Type B pancreatic cell (in vitro differentiated cells): ENCODE measurements around the gene OR2V2. TPM values are rescaled to one million over a fixed set of nuclear protein-coding genes. Genes with fewer than 3 reads are reported as not detected.

Experiments used
- DNase-seq: peaks from one replicate; pipeline ENCODE4 v3.0.0; 2021; ENCODE audit warnings: mixed read lengths; ENCODE audit not compliant: unreplicated experiment; ENCODE audit errors: extremely low spot score
- H3K27ac Mint-ChIP-seq: 2 replicates; pipeline ENCODE4 v1.8.0; 2021; ENCODE audit warnings: mild to moderate bottlenecking, mixed read lengths
- H3K27me3 Mint-ChIP-seq: 2 replicates; pipeline ENCODE4 v1.8.0; 2021; ENCODE audit warnings: mixed read lengths
- H3K36me3 Mint-ChIP-seq: 2 replicates; pipeline ENCODE4 v1.8.0; 2021; ENCODE audit warnings: mixed read lengths
- H3K4me1 Mint-ChIP-seq: one replicate; pipeline ENCODE4 v1.8.0; 2021; ENCODE audit warnings: mixed read lengths; ENCODE audit not compliant: unreplicated experiment
- H3K4me3 Mint-ChIP-seq: 2 replicates; pipeline ENCODE4 v1.8.0; 2021; ENCODE audit warnings: mild to moderate bottlenecking, mixed read lengths
- H3K9me3 Mint-ChIP-seq: 2 replicates; pipeline ENCODE4 v1.8.0; 2021; ENCODE audit warnings: mixed read lengths
- total RNA-seq: library from RNA; stranded (reverse); gene quantifications from 2 replicates; pipeline ENCODE4 v1.2.1, GENCODE V29; 2021; ENCODE audit warnings: low replicate concordance
- TF ChIP-seq, protein P1 (sequence below): fragments of 200-600 bp; sonication (generic); conservative IDR thresholded peaks from 2 replicates; pipeline ENCODE4 v1.5.0; 2021; ENCODE audit warnings: antibody characterized with exemption, mild to moderate bottlenecking

Gene OR2V2
- total RNA-seq, 1 donor from 2014 or later = not detected

- Mint-ChIP-seq H3K36me3 (no peaks in the 10 kb centered on the region), H3K27me3 (peaks cover 66% of the 10 kb centered on the region), H3K4me3 (no peak overlapping the region), H3K4me1 (no peaks in the 10 kb centered on the region), H3K27ac (no peak overlapping the region), H3K9me3 (peaks cover 4% of the 10 kb centered on the region)
- DNase-seq = no peak
- TF ChIP-seq, protein P1, sequence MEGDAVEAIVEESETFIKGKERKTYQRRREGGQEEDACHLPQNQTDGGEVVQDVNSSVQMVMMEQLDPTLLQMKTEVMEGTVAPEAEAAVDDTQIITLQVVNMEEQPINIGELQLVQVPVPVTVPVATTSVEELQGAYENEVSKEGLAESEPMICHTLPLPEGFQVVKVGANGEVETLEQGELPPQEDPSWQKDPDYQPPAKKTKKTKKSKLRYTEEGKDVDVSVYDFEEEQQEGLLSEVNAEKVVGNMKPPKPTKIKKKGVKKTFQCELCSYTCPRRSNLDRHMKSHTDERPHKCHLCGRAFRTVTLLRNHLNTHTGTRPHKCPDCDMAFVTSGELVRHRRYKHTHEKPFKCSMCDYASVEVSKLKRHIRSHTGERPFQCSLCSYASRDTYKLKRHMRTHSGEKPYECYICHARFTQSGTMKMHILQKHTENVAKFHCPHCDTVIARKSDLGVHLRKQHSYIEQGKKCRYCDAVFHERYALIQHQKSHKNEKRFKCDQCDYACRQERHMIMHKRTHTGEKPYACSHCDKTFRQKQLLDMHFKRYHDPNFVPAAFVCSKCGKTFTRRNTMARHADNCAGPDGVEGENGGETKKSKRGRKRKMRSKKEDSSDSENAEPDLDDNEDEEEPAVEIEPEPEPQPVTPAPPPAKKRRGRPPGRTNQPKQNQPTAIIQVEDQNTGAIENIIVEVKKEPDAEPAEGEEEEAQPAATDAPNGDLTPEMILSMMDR = no peak
Observed at GRCh38 chr5:181140766-181141165, 6.6 kb upstream of the OR2V2 start.

DNA sequence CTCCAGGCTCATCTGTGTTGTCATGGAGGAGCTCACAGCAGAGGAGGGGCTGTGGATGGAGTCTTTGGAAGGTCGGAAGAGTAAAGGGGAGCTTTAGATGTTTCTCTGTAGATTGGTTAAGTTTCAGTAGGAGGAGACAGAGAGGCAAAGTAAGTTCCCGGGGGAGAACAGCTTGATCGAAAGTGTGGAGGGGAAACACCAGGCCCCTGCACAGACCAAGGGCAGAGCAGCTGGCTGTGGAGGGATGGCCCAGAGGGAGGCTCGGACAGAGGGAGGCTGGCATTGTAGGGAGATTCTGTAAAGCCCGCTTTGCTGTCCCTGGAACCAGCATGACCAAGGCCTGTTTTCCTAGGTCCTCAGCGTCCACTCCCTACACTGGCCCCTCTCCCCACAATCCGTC, 5.3 kb upstream of the OR2V2 start:
- no peaks in the 10 kb centered on the region for H3K4me1 Mint-ChIP-seq
- no peak for DNase-seq
- H3K4me3 Mint-ChIP-seq = no peak overlapping the region
- H3K36me3 Mint-ChIP-seq = no peaks in the 10 kb centered on the region
- no peak overlapping the region for H3K27ac Mint-ChIP-seq
- TF ChIP-seq, protein P1 = no peak
- H3K9me3 Mint-ChIP-seq = peaks cover 4% of the 10 kb centered on the region
- H3K27me3 Mint-ChIP-seq = peaks cover 74% of the 10 kb centered on the region

GRCh38 chr5:181145133-181145532, 2.3 kb upstream of the OR2V2 start:
- H3K4me1 Mint-ChIP-seq = no peaks in the 10 kb centered on the region
- peaks cover 4% of the 10 kb centered on the region for H3K9me3 Mint-ChIP-seq
- DNase-seq = no peak
- H3K27ac Mint-ChIP-seq = no peak overlapping the region
- TF ChIP-seq, protein P1 = no peak
- no peak overlapping the region for H3K4me3 Mint-ChIP-seq
- H3K27me3 Mint-ChIP-seq = peaks cover 78% of the 10 kb centered on the region
- no peaks in the 10 kb centered on the region for H3K36me3 Mint-ChIP-seq

DNA sequence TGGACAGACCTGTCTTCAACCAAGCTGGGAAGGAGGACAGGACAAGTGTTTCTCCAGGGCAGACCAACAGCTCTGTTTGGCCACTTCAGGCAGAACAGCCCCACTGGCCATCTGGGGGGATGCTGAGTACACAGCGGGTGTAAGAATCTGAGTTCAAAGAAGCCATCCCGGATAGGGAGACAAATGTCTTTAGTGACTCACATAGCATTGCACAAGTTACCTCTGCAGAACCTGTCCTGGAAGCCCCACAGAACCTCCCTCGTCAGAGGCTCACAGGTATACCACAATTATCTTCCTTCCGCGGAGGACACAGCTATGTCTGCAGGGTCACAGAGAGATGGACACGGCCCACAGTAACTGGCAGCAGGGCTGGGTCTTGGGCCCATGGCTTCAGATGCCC, 2.0 kb downstream of the OR2V2 start:
- Mint-ChIP-seq H3K27me3 (peaks cover 73% of the 10 kb centered on the region), H3K36me3 (no peaks in the 10 kb centered on the region), H3K4me1 (no peaks in the 10 kb centered on the region), H3K9me3 (peaks cover 4% of the 10 kb centered on the region), H3K27ac (no peak overlapping the region), H3K4me3 (no peak overlapping the region)
- no peak for DNase-seq
- TF ChIP-seq, protein P1 = no peak

DNA sequence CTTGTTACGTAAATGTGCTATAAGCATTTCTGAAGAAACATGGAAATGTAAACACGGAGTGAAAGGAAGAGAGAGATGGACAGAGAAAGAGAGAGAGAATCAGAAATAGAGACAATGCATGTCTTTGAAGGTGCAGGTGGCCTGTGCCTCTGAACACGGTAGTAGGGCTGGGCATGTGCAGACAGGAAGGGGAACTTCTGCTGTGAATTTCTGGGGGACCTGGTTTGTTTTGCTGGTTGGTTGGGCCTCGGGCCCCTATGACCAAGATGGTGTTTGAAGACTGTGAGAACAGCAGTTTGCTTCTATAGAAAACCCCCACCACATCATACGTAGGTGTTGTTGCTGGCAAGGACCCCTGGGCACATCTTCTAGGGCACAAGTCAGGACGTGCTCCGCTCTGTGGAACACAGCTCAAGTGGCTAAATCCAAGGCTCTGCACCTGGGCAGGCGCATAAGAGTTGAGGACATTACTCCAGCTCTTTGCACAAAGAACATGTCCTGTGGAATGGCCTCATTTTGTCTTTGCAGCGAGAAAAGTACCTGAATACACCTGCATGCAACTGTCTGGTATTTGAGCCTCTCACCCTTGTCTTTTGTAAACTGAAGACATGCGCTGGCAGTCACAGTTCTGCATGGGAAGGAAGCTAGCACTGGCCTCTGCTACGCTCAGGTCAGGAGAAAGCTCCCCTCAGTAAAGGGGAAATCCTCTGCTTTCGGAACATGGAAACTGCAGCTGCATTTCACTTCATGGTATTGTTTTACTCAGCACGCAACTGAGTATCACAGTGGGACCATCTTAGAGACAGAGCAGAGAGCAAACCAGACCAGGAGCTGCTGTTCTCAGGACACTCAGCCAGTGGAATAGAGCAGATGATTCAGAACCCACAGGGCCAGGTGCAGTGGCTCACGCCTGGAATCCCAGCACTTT, 2.7 kb downstream of the OR2V2 start:
- no peak for DNase-seq
- Mint-ChIP-seq H3K36me3 (no peaks in the 10 kb centered on the region), H3K4me3 (no peak overlapping the region), H3K27ac (no peak overlapping the region), H3K27me3 (peaks cover 76% of the 10 kb centered on the region), H3K4me1 (no peaks in the 10 kb centered on the region), H3K9me3 (peaks cover 1% of the 10 kb centered on the region)
- TF ChIP-seq, protein P1 = no peak
